GM21390 (cell line): ENCODE results near the gene SCD5.

Experiments used
- ATAC-seq: cut with Tn5 transposase; IDR thresholded peaks from one replicate; pipeline ENCODE4 v1.9.1; 2021; ENCODE audit not compliant: unreplicated experiment

The SCD5 gene

GRCh38 chr4:82774711-82775171, 23.9 kb downstream of the SCD5 start:
- no peak for ATAC-seq

DNA sequence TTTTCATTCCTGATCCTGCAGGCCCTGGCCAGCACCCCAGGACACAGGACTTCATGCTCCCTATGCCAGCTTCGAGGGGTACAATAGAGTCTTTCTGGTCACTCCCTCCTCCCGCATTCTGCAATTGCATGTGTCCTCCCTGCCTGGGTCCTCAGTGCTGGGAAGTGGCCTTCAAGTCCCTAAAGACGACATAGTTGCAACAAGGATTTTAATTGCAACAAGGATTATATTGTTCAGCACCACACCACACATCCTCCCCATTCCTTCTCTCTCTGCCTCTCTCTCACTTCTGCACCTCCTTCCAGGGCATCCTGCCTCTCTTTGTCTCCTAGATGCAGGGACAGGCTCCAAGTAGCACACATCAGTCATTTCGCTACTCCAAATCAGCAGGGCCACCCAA, 25.5 kb downstream of the SCD5 start:
- ATAC-seq = no peak

- no peak for ATAC-seq
These were observed 28.0 kb downstream of the SCD5 start for GRCh38 chr4:82770607-82771006.

DNA sequence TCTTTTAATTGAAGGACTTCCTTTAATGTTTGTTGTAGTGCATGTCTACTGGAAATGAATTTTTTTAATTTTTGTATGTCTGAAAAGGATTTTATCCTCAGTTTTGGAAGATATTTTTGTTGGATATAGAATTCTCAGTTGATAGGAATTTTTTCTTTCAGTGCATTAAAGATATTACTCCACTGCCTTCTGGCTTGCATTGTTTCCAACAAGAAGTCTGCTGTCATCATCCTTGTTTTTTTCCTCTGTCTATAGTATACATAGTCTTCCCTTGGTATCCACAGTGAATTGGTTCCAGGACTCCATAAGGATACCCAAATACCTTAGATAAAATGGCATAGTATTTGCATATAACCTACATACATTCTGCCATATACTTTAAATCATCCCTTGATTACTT, 33.5 kb downstream of the SCD5 start:
- no peak for ATAC-seq

DNA sequence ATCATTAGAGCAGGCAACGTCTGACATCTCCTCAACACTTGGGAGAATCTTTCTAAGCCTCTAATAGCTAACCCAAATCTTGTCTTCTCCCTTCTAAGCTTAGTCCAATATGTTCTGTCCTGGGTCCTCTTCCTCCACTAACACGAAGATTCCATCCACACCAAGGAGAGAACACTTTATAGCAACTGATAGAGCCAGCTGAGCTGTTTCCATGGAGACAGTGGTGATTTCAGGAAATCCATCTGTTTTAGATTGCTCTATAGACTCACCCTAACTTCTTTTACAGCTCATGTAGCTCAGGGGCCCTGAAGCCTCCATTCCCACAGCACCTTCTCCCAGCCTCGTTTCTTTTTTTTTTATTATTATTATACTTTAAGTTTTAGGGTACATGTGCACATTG, 37.4 kb downstream of the SCD5 start:
- ATAC-seq = no peak

GRCh38 chr4:82758701-82759685, 39.6 kb downstream of the SCD5 start:
- no peak for ATAC-seq

DNA sequence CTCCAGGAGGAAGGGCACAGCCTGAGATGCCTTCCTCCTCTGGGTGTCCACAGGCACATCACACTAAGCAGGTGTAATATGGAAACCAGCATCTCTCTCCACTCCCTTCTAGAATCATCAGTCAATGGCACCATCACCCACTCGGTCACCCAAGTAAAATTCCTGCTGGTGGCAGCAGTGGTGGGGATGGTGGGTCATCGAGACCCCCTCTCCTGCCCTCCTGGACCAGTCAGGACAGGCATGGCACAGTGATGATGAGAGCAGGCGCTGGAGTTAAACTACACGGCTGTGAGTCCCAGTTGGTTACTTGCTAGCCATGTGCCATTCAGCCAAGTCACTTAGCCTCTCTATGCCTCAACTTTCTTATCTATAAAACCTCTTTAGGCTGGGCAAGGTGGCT, 42.5 kb downstream of the SCD5 start:
- ATAC-seq = no peak

DNA sequence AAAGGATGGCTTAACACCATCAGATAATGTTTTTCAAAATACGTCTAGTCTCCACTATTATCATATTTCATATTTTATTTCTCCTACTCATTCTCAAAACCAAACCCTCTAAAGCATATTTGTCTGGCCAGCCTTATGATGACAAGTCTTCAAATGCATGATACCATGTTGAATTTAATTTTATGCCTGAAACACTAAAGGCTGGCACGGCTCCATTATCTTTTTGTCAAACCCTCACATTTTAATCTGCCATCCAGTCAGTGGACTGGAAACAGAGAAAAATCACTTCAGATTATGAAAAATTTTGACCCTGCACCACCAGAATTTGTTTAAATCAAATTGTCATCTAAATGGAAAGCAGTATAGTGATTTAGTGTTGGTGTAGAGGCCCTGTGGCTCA, 42.9 kb downstream of the SCD5 start:
- no peak for ATAC-seq

DNA sequence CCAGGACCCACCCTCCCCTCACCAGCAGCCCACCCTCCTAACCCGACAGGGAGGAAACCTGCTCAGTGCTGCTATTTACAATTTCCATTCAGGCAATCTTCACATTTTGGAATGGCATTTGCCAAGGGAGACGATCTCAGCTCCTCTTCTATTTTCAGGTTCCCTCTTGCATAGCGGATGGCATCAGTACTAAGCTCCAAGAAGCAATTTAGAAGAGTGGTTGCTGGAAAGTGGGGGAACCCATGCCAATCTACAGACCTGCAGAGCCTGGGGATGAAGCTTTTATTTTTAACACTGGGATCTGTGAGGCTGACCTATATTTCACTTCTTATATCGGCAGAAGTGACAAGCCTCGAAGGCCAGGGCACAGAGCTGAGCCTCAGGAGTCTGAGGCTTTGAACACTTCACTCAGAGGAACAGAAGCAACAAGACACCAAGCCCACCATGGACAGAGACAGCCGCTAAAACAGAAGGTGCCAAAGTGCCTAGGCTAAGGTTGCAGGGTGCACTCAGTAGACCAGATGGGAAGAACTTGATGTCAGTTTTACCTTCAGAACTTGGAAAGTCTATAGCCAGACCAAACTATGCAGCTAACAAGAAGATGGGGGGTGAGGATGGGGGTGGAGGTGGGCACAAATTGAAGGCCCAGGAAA, 44.0 kb downstream of the SCD5 start:
- ATAC-seq = no peak

GRCh38 chr4:82753725-82754410, 44.7 kb downstream of the SCD5 start:
- ATAC-seq = no peak

- ATAC-seq = no peak
These were observed 45.4 kb downstream of the SCD5 start for GRCh38 chr4:82753238-82753637.

- ATAC-seq = no peak
These were observed 49.7 kb downstream of the SCD5 start for GRCh38 chr4:82748810-82749470.

GRCh38 chr4:82747686-82748575, 50.7 kb downstream of the SCD5 start:
- ATAC-seq = no peak

DNA sequence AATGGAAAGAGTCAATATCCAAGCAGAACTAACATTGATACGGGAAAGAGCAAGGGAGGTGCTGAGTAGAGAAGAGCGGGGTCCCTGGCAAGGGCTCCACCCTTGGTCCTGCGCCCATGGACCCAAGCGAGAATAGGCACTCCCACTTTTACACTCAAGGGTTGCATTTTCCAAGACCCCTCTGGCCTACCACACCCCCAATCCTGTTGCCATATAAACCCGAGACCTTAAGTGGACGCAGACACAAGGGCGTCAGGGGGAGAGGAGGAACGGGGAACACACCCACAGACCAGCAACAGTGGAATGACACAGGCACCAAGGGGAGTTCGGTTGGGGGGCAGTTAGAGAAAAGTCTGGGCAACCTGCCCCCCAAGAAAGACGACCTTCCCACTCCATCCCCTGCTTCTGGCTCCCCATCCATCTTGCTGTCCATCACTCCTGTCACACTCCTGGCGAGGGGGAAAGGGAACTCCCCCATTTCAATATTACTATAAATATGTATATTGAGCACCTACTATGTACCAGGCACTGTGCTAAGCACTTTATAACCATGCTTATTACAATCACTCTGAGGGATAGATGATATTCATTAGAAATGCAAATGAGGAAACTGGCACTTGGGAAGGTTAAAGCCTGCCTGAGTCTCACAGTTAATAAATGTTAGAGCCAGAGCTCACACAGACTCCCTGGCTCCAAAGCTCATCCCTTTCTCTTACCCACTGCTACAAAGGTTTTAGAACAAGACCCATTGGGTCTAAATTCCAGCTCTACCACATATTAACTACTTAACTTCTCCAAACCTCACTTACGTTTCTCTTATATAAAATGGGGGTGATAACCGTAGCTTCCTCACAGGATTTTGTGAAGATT, 51.7 kb downstream of the SCD5 start:
- no peak for ATAC-seq

GRCh38 chr4:82745173-82745842, 53.3 kb downstream of the SCD5 start:
- no peak for ATAC-seq

- ATAC-seq = no peak
These were observed 54.2 kb downstream of the SCD5 start for GRCh38 chr4:82744284-82744968.

GRCh38 chr4:82741188-82741587, 57.4 kb downstream of the SCD5 start:
- ATAC-seq = no peak
